ENCODE results near the gene BCAS4. TPM values are rescaled to one million over a fixed set of nuclear protein-coding genes. Genes with fewer than 3 reads are reported as not detected.
A peak's percentile ranks its signal among the peaks of the same experiment; 100 is the strongest.
"Not testable (repeated sequence)": the region's sequence is repeated elsewhere in the genome, so short reads cannot be mapped to it uniquely, and the experiment has no call there.

Gene BCAS4
- total and polyA plus RNA-seq, 3 experiments from 2014 or later: 23.3 to 29.3 (median 25.0) TPM

DNA sequence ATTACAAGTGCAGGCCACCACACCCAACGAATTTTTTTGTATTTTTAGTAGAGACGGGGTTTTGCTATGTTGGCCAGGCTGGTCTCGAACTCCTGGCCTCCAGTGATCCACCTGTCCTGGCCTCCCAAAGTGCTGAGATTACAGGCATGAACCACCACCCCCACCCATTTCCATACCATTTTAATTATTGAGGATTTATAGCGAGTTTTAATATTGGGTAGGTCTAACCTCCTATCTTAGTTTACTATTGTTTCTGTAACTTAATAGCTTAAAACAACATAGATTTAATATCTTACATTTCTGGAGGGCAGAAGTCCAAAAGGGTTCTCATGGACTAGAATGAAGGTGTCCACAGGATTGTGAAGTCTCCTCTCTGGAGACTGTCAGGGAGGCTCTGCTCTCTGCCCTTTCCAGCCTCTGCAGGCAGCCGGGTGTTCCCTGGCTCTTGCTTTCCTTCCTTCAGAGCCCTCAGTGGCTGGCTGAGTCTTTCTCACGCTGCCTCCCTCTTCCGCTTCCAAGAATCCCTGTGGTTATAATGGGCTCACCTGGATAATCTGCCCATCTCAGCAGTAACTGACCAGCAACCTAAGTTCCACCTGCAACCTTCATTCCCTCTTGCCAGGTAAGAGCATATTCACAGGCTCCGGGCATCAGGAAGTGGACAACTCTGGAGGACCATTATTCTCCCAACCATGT lies 18.6 kb upstream of the BCAS4 start:
- peaks cover 6 to 15% of the 10 kb centered on the region in 2 donors for H3K27me3 Mint-ChIP-seq
- no peak overlapping the region for H3K27ac ChIP-seq (ENCODE audit: low read depth, low read length)
- H3K9me3 ChIP-seq (ENCODE audit: low read length): no peaks in the 10 kb centered on the region
- no peak overlapping the region for H3K4me3 Mint-ChIP-seq
- ChIA-PET POLR2A (no interaction called here), CTCF (no interaction called here)
- H3K27ac Mint-ChIP-seq: no peak overlapping the region
- no peaks in the 10 kb centered on the region for H3K4me1 ChIP-seq (ENCODE audit: insufficient read depth, low read length)
- H3K36me3 ChIP-seq (ENCODE audit: insufficient read depth, low read length): no peaks in the 10 kb centered on the region
- no peak overlapping the region for H3K4me3 ChIP-seq (ENCODE audit: low read length)
- no peaks in the 10 kb centered on the region for H3K36me3 Mint-ChIP-seq
- no peak for DNase-seq
- no peaks in the 10 kb centered on the region for H3K27me3 ChIP-seq (ENCODE audit: insufficient read depth, low read length, poor library complexity, severe bottlenecking)
- no peaks in the 10 kb centered on the region for H3K4me1 Mint-ChIP-seq
- no peaks in the 10 kb centered on the region for H3K9me3 Mint-ChIP-seq

DNA sequence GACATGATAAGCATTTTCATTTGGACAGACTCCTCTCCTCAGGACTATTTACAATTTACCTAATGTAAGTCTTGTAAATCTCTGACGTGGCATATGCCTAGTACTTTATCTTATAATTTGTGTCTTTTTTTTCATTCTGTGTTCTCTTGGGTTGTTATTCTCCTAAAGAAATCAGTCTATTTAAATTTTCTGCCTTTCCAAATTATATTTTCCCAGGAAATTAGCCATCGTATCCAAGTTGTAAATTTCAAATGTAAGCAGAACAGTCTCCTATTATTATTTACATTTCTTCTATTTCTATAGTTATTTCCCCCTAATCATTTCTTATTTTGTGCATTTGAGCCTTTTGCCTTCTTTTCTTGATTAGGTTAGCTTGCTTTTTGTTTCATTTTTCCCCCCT lies 17.5 kb upstream of the BCAS4 start:
- no peaks in the 10 kb centered on the region for H3K9me3 ChIP-seq (ENCODE audit: low read length)
- ChIA-PET POLR2A (no interaction called here), CTCF (no interaction called here)
- no peak overlapping the region for H3K27ac ChIP-seq (ENCODE audit: low read depth, low read length)
- no peak overlapping the region for H3K27ac Mint-ChIP-seq
- no peak overlapping the region for H3K4me3 Mint-ChIP-seq
- H3K27me3 ChIP-seq (ENCODE audit: insufficient read depth, low read length, poor library complexity, severe bottlenecking): no peaks in the 10 kb centered on the region
- H3K36me3 ChIP-seq (ENCODE audit: insufficient read depth, low read length): no peaks in the 10 kb centered on the region
- H3K4me3 ChIP-seq (ENCODE audit: low read length): no peak overlapping the region
- H3K9me3 Mint-ChIP-seq: no peaks in the 10 kb centered on the region
- no peaks in the 10 kb centered on the region for H3K4me1 ChIP-seq (ENCODE audit: insufficient read depth, low read length)
- no peaks in the 10 kb centered on the region for H3K4me1 Mint-ChIP-seq
- H3K36me3 Mint-ChIP-seq: no peaks in the 10 kb centered on the region
- H3K27me3 Mint-ChIP-seq: peaks cover 5 to 20% of the 10 kb centered on the region in 2 donors
- DNase-seq: no peak

DNA sequence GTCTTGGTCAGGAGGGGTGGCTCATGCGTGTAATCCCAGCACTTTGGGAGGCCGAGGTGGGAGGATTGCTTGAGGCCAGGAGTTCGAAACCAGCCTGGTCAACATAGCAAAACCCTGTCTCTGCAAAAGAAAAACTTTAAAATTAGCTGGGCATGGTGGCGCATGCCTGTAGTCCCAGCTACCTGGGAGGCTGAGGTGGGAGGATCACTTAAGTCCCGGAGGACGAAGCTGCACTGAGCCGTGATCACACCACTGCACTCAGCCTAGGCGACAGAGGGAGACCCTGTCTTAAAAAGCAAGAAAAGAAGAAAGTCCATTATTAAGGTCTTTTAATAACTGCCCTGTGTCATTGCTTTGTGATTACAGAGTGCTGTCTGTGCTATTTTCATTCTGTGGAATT lies 15.9 kb upstream of the BCAS4 start:
- H3K4me1 Mint-ChIP-seq; H3K36me3 Mint-ChIP-seq; H3K27me3 ChIP-seq (ENCODE audit: insufficient read depth, low read length, poor library complexity, severe bottlenecking); H3K27ac Mint-ChIP-seq; H3K9me3 Mint-ChIP-seq; H3K27ac ChIP-seq (ENCODE audit: low read depth, low read length); H3K4me3 ChIP-seq (ENCODE audit: low read length); H3K4me3 Mint-ChIP-seq; DNase-seq; H3K4me1 ChIP-seq (ENCODE audit: insufficient read depth, low read length); POLR2A ChIA-PET; H3K9me3 ChIP-seq (ENCODE audit: low read length); H3K36me3 ChIP-seq (ENCODE audit: insufficient read depth, low read length): not testable (repeated sequence)
- peaks cover 4 to 20% of the 10 kb centered on the region in 2 donors for H3K27me3 Mint-ChIP-seq
- CTCF ChIA-PET: interaction anchor here (0.9 to 3.0 kb wide), 3 partner anchors 9 to 16 kb away, joined by 3 to 8 read pairs (median 7); partner anchors contain the start of gene BCAS4

DNA sequence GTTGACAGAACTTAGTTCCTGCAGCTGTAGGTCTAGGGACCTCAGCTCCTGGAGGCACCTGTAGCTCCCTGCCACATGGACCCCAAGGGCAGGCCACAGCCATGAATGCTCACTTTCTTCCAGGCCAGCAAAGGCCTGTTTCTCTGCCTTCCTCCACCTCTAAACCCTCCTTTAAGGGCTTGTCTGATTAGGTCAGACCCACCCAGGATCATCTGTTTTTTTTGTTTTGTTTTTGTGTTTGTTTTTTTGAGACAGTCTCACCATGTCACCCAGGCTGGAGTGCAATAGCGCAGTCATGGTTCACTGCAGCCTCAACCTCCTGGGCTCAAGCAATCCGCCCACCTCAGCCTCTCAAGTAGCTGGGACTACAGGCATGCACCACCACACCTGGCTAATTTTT lies 11.5 kb upstream of the BCAS4 start:
- Histone ChIP-seq H3K27me3 (ENCODE audit: insufficient read depth, low read length, poor library complexity, severe bottlenecking) (no peaks in the 10 kb centered on the region), H3K4me1 (ENCODE audit: insufficient read depth, low read length) (no peaks in the 10 kb centered on the region), H3K27ac (ENCODE audit: low read depth, low read length) (no peak overlapping the region), H3K4me3 (ENCODE audit: low read length) (no peak overlapping the region), H3K9me3 (ENCODE audit: low read length) (no peaks in the 10 kb centered on the region), H3K36me3 (ENCODE audit: insufficient read depth, low read length) (no peaks in the 10 kb centered on the region)
- DNase-seq: no peak
- POLR2A ChIA-PET: no interaction called here
- CTCF ChIA-PET: interaction anchor here (2.2 to 4.2 kb wide), 2 partner anchors 11 to 34 kb away, joined by 4 to 28 read pairs; partner anchors contain the start of gene BCAS4
- H3K27ac Mint-ChIP-seq: no peak overlapping the region
- peaks cover 4 to 20% of the 10 kb centered on the region in 2 donors for H3K27me3 Mint-ChIP-seq
- no peaks in the 10 kb centered on the region for H3K9me3 Mint-ChIP-seq
- H3K4me3 Mint-ChIP-seq: no peak overlapping the region
- no peaks in the 10 kb centered on the region for H3K4me1 Mint-ChIP-seq
- H3K36me3 Mint-ChIP-seq: no peaks in the 10 kb centered on the region

DNA sequence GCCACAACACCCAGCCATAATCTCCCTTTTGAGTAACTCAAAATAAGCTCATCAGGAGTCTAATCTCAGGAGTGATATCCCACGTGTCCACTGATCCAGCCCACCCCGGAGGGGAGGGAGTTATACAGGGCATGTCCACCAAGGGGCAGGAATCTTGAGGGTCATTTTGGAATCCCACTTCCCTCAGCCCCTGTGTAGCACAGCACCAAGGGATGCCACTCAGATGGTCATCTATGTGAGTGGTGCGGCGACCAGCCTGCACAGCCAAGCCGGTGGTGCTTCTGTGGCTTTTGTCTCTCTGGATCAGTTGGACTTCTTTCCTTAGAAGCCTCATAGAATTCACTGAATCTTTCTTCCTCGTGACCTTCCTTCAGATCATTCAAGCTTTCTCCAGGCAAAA lies 11.0 kb upstream of the BCAS4 start:
- Mint-ChIP-seq H3K4me3 (no peak overlapping the region), H3K27me3 (peaks cover 4 to 20% of the 10 kb centered on the region in 2 donors), H3K36me3 (no peaks in the 10 kb centered on the region), H3K27ac (no peak overlapping the region), H3K9me3 (no peaks in the 10 kb centered on the region), H3K4me1 (no peaks in the 10 kb centered on the region)
- H3K27me3 ChIP-seq (ENCODE audit: insufficient read depth, low read length, poor library complexity, severe bottlenecking): no peaks in the 10 kb centered on the region
- DNase-seq: no peak
- ChIA-PET POLR2A (no interaction called here), CTCF (interaction anchor here (0.8 to 4.2 kb wide), 3 partner anchors 10 to 65 kb away, joined by 3 to 28 read pairs (median 4); partner anchors contain the start of gene BCAS4)
- H3K36me3 ChIP-seq (ENCODE audit: insufficient read depth, low read length): no peaks in the 10 kb centered on the region
- H3K9me3 ChIP-seq (ENCODE audit: low read length): no peaks in the 10 kb centered on the region
- no peak overlapping the region for H3K27ac ChIP-seq (ENCODE audit: low read depth, low read length)
- no peaks in the 10 kb centered on the region for H3K4me1 ChIP-seq (ENCODE audit: insufficient read depth, low read length)
- no peak overlapping the region for H3K4me3 ChIP-seq (ENCODE audit: low read length)

DNA sequence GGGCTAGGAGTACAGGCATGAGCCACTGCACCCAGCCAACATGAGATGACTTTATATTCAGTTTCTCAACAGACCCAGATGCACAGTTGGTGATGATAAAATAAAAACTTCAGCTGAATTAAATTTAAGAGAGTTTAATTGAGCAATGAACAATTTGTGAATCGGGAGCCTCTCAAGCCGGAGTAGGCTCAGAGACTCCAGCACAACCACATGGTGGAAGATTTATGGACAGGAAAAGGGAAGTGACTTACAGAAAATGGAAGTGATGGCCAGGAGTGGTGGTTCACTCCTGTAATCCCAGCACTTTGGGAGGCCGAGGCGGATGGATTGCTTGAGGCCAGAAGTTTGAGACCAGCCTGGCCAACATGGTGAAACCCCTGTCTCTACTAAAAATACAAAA lies 10.4 kb upstream of the BCAS4 start:
- H3K27ac ChIP-seq (ENCODE audit: low read depth, low read length): no peak overlapping the region
- ChIA-PET CTCF (interaction anchor here (0.8 to 4.2 kb wide), 3 partner anchors 10 to 64 kb away, joined by 3 to 28 read pairs (median 4); partner anchors contain the start of gene BCAS4), POLR2A (no interaction called here)
- no peaks in the 10 kb centered on the region for H3K9me3 ChIP-seq (ENCODE audit: low read length)
- no peak overlapping the region for H3K27ac Mint-ChIP-seq
- no peaks in the 10 kb centered on the region for H3K27me3 ChIP-seq (ENCODE audit: insufficient read depth, low read length, poor library complexity, severe bottlenecking)
- no peaks in the 10 kb centered on the region for H3K9me3 Mint-ChIP-seq
- peaks cover 4 to 15% of the 10 kb centered on the region in 2 donors for H3K27me3 Mint-ChIP-seq
- DNase-seq: no peak
- H3K4me3 ChIP-seq (ENCODE audit: low read length): no peak overlapping the region
- H3K4me1 Mint-ChIP-seq: no peaks in the 10 kb centered on the region
- no peaks in the 10 kb centered on the region for H3K36me3 Mint-ChIP-seq
- no peak overlapping the region for H3K4me3 Mint-ChIP-seq
- H3K4me1 ChIP-seq (ENCODE audit: insufficient read depth, low read length): no peaks in the 10 kb centered on the region
- H3K36me3 ChIP-seq (ENCODE audit: insufficient read depth, low read length): no peaks in the 10 kb centered on the region

DNA sequence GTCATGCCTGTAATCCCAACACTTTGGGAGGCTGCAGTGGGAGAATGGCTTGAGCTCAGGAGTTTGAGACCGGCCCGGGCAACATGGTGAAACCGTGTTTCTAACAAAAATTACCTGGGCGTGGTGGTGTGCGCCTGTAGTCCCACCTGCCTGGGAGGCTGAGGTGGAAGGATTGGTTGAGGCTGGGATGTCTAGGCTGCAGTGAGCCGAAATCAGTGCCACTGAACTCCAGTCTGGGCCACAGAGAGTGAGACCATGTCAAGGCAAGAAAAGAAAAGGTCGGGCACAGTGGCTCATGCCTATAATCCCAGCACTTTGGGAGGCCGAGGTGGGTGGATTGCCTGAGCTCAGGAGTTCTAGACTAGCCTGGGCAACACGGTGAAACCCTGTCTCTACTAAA lies 8.2 kb upstream of the BCAS4 start:
- H3K27ac ChIP-seq (ENCODE audit: low read depth, low read length): no peak overlapping the region
- POLR2A ChIA-PET: no interaction called here
- H3K4me1 Mint-ChIP-seq: peaks cover 0 to 8% (median 6%) of the 10 kb centered on the region in 3 donors
- peaks cover 12% of the 10 kb centered on the region for H3K4me1 ChIP-seq (ENCODE audit: insufficient read depth, low read length)
- no peak overlapping the region for H3K27ac Mint-ChIP-seq
- peak overlapping the region in 1 of 7 donors; percentile 19 for H3K4me3 Mint-ChIP-seq
- no peak overlapping the region for H3K4me3 ChIP-seq (ENCODE audit: low read length)
- no peaks in the 10 kb centered on the region for H3K9me3 ChIP-seq (ENCODE audit: low read length)
- CTCF ChIA-PET: no interaction called here
- H3K9me3 Mint-ChIP-seq: no peaks in the 10 kb centered on the region
- peaks cover 0 to under 1% of the 10 kb centered on the region in 2 donors for H3K27me3 Mint-ChIP-seq
- no peaks in the 10 kb centered on the region for H3K36me3 Mint-ChIP-seq
- no peaks in the 10 kb centered on the region for H3K27me3 ChIP-seq (ENCODE audit: insufficient read depth, low read length, poor library complexity, severe bottlenecking)
- H3K36me3 ChIP-seq (ENCODE audit: insufficient read depth, low read length): no peaks in the 10 kb centered on the region
- DNase-seq: no peak

DNA sequence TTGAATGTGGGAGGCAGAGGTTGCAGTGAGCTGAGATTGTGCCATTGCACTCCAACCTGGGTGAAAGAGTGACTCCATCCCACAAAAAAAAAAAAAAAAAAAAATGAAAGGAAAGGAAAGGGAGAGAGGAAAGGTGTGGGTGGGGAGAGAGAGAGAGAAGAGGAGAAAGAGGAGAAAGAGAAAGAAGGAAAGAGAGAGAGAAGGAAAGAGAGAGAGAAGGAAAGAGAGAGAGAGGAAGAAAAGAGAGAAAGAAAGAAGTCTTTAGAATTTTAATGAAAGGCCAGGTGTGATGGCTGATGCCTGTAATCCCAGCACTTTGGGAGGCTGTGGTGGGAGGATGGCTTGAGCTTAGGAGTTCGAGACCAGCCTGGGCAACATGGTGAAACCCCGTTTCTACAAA lies 7.7 kb upstream of the BCAS4 start:
- peaks cover 0 to 8% (median 6%) of the 10 kb centered on the region in 3 donors for H3K4me1 Mint-ChIP-seq
- no peaks in the 10 kb centered on the region for H3K36me3 Mint-ChIP-seq
- no peak overlapping the region for H3K4me3 Mint-ChIP-seq
- H3K27me3 ChIP-seq (ENCODE audit: insufficient read depth, low read length, poor library complexity, severe bottlenecking): no peaks in the 10 kb centered on the region
- DNase-seq: no peak
- H3K4me3 ChIP-seq (ENCODE audit: low read length): no peak overlapping the region
- POLR2A ChIA-PET: no interaction called here
- H3K27me3 Mint-ChIP-seq: no peaks in the 10 kb centered on the region
- H3K4me1 ChIP-seq (ENCODE audit: insufficient read depth, low read length): peaks cover 12% of the 10 kb centered on the region
- H3K9me3 Mint-ChIP-seq: no peaks in the 10 kb centered on the region
- H3K9me3 ChIP-seq (ENCODE audit: low read length): no peaks in the 10 kb centered on the region
- H3K36me3 ChIP-seq (ENCODE audit: insufficient read depth, low read length): no peaks in the 10 kb centered on the region
- no peak overlapping the region for H3K27ac Mint-ChIP-seq
- no peak overlapping the region for H3K27ac ChIP-seq (ENCODE audit: low read depth, low read length)
- CTCF ChIA-PET: interaction anchor here (1.2 kb wide), 1 partner anchor 8 kb away, joined by 3 read pairs; no protein-coding TSS in a partner anchor

Data from CD8-positive, alpha-beta memory T cell (primary cell).